GM19468 (cell line): ENCODE results near the gene TRIM62.

Experiments
- ATAC-seq: cut with Tn5 transposase; IDR thresholded peaks from one replicate; pipeline ENCODE4 v1.9.1; 2021; ENCODE audit warnings: mild to moderate bottlenecking, moderate library complexity, moderate number of reproducible peaks; ENCODE audit not compliant: unreplicated experiment; ENCODE audit errors: extremely low read depth

Gene TRIM62

DNA sequence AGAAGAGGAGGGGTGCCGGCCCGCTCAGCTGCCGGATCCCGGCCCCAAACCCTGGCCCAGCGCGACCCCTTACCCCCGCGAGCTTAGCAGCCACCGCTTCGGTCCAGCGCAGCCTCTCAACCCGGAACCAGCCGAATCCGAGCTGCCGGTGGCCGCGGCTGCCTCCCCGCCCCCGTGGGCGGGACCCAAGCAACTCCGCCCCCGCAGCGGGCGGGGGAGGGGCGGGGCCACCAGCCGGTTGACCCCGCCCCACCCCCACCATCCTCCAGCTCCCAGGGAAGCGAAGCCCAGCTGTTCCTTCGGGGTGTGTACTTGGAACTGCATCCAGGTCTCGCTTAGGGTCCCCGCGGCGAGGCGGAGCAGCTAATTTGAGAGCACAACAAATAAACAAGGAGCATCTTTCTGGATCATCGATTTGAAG is at the start of gene TRIM62:
Gene TRIM62 (minus strand): TSS at position 123 of the 421 bp plus-strand sequence. CDS start 611 bp downstream, outside the sequence.
- ATAC-seq = peak; percentile 29

DNA sequence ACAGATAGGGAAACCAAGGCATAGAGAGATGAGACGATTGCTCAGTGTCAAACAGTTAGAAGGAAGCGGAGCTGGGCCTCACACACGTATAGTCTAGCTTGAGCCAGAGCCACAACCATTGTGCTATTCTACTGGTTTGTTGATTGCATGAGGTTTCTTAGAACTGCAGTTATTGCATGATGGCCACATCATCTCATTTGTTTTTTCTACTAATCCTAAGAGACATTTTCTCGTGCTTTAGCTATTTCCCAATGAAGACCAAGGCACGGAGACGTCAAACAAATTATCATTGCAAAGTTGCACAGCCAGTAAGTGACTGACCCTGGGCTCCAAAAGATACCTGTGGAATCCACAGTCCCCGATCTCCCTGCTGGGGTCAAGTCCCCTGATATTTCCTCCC is 49.3 kb upstream of the TRIM62 start:
- ATAC-seq = no peak

DNA sequence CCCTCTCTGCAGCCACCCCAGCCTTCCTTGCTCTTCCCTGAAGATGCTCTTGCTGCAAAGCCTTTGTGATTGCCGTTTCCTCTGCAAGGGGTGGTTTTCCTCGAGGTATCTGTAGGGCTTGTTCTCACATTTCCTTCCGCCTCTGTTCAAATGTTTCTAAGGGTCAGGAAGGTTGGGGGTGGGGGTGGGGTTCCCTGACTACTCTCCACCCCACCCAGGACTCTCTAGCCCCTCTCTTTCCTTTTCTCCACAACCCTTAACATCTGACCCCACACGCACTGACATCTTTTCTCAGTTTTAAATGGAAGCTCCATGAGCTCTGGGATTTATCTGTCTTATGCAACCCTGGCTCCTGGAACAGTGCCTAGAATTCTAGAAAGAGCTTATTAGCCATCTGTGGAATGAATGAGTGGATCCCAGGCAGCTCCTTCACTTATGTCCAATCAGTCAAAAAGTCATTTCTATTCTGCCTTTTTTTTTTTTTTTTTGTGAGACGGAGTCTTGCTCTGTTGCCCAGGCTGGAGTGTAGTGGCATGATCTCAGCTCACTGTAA is 47.2 kb upstream of the TRIM62 start:
- no peak for ATAC-seq

DNA sequence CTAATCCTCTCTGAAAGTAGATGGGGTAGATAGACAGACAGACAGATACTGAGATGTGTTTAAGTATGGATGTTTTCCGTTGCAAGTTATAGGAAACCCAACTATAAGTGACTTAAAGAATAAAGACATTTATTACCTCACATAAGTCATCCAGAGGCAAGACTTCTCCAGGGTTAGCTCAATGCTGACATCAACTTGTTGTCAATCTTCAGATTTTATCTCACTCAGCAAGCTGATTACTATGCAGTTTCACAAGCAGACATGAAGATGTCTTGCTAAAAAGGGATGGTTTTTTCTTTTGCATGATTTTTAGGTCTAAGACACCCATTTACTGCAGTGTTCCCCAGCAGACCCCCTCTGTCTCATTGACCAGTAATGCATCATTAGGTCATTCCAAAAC is 43.7 kb upstream of the TRIM62 start:
- no peak for ATAC-seq

DNA sequence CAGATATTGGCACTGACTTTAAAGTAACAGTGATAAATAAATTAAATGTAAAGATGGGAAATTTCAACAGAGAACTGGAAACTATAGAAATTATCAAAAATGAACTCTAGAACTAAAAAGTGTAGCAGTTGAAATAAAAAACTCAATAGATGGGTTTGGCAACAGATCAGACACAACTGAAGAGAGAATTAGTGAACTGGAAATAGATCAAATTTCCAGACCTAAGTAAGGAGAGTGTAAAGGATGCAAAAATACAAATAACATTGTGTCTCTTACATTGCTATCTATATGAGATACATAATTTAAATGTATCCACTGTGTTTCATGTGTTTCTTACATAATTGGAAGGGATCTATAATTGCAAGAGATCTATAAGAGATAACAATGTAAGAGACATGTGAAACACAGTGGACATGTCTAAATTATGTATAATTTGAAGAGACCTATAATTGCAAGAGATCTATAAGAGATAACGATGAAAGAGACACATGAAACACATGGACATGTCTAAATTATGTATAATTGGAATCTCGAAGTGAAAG is 42.4 kb upstream of the TRIM62 start:
- ATAC-seq = no peak

DNA sequence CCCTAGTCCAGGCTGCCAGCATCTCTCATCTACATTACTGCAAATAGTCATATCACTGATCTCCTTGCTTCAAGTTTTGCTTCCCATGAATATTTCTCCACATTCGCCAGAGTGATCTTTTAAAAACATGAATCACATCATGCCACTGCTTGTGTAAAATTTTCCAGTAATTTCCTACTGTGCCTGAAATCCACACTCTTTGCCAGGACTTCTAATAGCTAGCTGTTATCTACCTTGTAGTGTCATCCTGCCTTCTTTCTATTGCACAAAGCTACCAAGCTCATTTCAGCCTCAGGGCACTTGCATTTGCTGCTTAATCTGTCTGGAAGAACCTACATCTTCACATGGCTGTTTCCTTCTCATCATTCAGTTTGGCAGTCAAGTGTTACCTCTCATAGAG is 40.5 kb upstream of the TRIM62 start:
- no peak for ATAC-seq

DNA sequence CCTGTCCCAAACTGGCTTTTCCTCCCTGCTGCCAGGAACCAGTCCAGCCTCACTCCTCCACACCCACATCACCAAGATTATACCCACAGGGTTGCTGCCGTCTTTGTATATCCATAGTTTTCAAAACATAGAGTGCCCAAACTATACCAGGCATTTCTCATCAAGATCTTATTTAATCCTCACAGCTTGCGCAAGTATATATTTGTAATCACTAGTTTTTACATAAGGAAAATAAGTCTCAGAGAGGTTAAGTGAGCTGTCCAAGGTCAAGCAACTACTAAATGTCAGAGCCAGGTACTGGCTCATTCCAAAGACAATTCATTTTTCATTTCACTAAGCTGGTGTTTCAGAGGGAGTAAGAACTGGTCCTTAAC is 39.5 kb upstream of the TRIM62 start:
- no peak for ATAC-seq

DNA sequence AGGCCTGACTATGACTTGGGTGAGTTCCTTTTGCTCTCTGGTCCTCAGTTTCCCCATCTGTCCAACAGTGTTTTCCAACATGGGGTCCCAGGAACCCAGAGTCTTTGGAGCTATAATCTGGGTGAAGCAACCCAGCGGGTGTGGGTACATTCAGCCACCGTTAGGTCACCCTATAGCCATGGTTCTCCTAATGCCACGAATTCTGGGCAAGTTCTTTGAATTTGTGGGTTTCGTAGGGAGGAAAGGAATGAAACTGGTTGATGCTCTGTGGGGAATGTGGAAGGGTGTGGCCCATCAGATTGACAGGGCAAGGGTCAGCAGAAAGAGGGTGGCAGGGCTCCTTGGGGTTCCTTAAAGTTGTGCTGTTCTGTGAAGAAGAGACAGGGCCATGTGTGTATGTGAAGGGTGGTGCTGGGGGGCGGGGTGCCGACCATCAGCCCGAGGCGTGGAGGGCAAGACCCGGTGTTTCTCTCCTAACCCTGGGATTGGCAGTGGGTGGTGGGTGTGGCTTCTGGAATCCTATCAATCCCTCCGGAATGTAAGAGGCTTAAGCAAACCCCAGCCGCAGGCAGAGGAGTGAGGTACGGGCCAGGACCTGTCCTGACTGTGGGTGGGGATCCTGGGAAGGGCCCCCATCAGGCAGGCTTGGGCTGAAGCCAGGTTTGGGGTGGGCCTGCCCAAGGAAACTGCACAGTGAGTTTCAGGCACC is 39.0 kb upstream of the TRIM62 start:
- ATAC-seq = no peak

DNA sequence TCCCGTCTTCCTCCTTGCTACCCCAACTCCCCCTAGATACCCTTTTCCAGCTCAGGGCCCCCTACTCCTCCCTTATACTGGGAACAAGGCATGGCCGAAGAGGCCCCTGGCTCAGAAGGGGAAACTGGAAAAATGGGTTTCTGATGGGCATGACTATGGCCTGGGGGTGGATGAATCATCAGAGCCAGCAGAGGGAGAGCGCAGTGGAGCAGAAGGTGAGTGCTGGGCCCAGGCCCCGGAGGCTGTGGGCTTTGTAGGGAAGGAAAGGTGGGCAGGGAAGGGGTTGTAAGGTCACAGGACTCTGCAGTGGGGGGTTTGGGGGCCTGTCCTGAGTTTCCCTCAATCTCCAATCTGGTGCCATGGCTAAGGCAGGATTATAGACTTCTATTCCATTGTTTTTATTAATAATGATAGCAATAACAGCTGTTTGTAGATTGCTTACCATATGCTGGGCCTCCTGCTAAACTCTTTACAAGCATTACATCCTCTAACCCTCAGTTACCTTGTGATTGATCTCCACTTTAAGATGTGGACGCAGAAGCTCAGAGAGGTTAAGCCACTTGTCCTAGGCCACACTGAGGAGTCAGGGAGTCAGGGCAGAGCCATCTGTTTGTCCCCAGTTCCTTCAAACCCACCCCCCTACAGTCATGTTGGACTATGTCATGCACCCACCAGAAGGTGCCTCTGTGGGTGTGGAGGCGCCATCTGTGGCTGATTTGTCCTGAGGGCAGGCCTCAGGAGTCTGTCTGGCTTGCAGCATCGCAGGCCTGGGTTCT is 38.2 kb upstream of the TRIM62 start:
- no peak for ATAC-seq

DNA sequence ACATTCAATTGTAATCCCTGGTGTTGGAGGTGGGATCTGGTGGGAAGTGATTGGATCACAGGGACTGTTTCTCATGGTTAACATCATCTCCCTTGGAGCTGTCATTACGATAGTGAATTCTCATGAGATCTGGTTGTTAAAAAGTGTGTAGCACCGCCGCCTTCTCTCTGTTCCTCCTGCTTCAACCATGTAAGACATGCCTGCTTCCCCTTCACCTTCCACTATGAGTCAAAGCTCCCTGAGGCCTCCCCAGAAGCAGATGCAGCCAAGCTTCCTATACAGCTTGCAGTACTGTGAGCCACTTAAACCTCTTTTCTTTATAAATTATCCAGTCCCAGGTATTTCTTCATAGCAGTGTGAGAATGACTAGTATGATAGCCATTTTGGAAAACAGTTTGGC is 30.1 kb upstream of the TRIM62 start:
- ATAC-seq = no peak

DNA sequence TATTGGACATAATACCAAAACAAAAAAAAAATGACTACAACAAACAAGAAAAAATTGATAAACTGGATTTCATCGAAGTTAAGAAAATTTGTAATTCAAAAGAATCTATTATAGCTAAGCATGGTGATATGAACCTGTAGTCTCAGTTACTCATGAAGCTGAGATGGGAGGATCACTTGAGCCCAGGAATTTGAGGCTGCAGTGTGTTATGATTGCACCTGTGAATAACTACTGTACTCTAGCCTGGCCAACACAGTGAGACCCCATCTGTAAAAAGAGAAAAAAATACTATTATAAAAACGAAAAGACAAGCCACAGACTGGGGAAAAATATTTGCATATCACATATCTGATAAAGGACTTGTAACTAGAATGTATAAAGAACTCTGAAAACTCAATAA is 24.5 kb upstream of the TRIM62 start:
- ATAC-seq = no peak

DNA sequence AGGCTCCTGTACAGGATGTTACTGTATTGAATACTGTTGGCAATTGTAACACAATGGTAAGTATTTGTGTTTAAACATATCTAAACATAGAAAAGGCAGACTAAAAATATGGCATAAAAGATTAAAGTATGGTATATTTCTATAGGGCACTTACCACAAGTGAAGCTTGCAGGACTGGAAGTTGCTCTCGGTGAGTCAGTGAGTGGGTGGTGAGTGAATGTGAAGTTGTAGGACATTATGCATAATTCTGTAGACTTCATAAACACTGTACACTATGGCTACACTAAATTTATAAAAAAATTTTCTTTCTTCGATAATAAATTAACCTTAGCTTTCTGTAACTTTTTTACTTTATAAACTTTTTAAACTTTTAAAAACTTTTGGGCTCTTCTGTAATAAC is 13.7 kb upstream of the TRIM62 start:
- ATAC-seq = no peak

DNA sequence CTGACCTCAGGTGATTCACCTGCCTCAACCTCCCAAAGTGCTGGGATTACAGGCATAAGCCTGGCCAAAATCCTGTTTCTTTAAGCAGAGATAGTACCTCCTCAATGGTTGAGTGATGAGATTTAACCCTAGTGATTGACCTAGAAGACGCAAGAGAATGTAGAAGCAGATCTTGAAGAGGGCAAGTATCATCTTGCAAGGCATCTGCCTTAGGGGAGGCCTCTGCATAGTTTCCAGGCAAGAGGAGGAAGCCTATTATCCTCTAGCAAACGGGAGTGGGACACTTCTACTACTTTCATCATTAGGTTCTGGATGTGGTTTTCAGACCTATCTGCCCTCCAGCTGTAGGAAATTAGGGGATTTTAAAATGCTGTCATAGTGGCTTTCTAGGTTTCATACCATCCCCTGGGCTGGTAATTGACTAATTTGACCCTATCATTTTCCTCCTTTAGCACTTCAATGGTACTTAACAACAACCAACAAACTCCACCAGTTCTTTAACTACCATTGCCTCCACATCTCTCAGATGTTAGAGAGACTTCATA is 10.0 kb upstream of the TRIM62 start:
- ATAC-seq = no peak

DNA sequence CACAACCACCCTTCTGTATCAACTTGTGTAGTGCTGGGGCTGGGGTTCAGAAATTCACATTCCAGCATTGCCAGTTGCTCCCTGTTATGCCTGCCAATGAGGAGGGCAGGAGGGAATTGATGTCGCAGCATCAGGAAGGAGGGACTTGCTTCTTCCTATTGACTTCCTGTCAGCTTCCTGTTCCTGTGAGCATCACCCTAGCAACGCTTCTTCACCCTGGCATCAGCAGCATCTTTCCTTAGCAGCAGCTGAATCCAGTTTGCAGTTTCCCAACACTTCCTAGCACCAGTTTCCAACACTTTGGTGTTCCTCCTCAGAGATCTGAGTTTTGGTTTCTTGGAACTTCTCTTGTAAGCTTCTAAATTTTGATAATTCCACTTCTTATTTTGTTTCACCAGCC is 8.9 kb upstream of the TRIM62 start:
- ATAC-seq = no peak

DNA sequence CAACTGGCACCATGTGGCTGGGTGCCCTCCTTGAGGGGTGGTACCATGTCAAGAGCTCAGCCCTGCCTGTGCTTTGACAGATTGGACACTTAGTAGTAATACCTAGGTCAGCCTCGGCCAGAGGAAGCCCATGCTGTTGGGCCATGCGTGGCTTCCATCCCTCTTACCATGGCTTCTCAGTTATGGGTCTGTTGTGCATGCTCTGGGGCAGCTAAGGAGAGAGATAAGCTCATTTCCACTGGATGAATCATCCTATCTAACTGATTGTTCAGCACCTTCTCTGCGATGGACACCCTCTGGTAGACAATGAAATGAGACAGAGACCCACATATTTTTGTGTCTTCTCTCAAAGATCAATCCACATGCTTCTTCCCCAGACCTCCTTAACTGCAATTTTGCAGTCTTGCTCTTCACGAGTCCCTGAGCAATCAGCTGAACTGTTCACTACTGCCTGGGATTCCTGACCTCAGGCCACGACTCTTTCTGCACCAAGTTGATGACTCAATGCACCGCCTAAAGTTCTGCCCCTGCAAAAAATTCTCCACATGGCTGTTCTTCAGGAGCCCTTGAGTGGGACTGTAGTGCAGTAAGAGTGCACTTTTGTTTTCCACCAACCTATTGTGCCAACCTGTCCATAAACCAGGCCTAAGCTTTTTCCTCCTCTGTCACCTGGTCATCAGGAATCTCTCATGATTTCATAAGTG is 6.9 kb upstream of the TRIM62 start:
- ATAC-seq = no peak

DNA sequence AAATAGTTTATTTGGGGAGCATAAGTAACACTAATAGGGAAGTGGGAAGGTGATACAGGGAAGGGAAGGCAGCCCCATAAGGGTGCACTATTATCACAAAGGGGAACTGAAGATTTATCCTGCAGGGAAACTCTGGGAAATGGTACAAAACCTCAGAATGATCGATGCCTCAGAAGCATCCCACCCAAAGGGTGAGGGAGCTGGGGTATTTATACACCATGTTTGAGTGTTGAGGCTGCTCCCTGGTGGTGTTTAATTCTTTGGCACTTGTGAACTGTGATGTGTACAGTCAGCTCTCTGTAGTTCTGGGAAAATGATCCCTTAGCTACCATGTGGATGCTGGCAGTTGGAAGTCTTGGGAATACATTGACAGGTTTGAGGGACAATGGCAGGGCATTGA is 5.1 kb upstream of the TRIM62 start:
- no peak for ATAC-seq

DNA sequence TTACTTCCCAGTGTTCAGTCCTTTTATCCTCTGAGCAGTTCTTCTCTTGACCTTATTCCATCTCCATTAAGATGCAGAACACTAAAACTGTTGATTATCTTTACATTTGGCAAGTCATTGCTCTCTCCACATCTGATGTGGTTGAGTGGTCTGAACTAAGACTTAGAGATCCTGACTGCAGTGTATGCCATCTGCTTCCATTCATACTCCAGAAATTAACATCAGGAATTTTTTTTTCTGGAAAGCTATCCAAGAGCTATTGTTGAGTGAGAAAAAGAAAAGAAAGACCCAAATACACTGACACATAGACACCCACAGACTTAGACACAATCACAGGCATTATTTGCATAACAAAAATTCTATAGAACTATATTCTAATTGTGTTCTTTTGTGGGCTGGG is 3.7 kb upstream of the TRIM62 start:
- no peak for ATAC-seq

DNA sequence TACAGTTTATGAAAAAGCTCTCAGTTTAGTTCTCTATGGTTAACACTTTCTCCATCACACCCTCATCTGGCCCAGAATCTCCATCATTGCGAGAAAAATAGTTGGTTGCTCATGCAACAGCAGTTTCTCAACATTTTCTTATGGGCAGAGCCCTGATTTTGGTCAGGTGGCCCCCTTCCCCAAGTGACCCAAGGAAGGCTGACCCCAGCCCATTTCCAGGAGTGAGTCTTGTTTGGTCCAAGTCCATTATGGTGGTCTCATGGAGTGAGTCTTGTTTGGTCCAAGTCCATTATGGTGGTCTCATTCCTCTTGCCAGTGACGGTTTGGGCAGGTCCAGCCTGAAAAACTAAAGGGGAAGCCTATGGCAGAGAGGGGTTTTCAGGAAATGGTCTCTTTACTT is 1.5 kb upstream of the TRIM62 start:
- no peak for ATAC-seq

DNA sequence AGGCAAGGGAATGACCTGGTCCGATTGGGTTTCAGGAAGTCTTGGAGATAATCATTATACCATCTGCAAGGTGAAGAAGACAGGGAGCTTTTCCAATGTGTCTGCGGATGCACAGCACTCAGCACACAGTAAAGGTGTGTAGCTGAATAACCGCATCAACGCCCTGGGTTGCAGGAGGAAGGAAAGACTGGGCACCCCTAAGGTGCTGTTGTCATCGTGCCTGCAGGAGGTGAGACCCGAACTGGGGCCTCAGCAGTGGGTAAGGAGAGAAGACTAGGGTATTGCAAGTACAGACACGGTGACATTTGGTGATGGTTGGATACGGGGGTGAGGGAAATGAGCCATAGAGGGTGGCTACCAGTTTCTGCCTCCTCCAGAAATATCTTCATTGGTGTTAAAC is 1.1 kb upstream of the TRIM62 start:
- no peak for ATAC-seq

DNA sequence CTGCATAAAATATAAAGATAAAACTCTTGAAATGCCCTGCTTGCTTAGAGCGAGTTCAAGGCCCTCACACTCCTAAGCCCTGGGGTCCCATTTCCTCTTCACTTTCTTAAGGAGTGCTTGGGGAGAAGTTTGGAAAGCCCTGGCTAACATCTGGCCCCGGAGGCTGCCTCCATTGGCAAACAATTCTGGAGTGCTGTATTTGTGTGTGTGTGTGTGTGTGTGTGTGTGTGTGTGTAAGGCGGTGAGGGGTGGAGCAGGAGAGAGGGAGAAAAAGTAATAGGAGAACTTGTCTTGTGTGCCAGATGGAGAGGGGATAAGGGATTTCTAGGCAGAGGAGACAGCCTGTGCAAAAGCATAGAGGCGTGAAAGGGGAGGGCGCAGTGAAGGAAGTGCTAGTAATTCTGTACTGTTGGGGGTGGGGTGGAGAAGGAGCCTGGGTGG is 578 bp upstream of the TRIM62 start:
- ATAC-seq = no peak
